Measurements from ENCODE around the gene TAL1.

The TAL1 gene

GRCh38 chr1:47229886-47230691 lies 1.9 kb downstream of the TAL1 start:
- no peak for DNase-seq (ENCODE audit: low read depth)

DNA sequence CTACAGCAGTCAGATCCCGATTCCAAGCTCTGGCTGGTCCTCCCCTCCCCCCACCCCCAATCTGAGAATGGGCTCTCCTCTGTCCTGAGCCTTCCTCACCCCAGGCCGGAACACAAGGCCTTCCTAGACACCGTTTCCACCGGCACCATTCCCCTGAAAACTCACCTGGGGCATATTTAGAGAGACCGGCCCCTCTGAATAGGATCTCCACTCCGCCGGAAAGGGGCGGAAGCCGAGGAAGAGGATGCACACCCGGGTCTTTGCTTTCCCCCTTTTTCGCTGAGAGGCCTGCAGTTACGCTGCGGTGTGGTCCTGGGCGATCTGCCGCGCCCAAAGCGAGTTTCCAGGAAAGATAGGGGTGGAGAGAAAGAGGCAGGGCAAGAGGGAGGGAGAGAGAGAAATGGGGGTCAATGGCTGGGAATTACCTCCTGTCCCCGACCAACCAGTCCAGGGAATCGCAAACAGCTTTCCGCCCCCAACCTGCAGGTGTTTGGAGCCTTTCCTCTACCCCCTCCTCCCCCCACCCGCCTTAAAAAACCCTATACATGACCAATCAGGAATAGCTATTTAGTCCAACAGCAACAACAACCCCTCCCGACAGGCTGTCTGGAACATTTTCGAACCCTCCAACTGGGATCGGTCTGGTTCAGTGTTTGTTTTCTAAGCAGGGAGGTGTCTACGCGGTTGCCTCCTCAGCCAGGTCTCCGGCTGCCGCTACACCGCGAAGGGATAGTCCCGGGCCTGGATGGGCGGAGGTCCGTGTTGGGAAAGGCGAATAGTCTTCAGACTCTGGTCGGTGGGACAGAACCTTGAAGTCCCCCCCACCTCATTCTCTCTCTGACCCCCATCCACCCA lies 2.8 kb downstream of the TAL1 start:
- no peak for DNase-seq (ENCODE audit: low read depth)

DNA sequence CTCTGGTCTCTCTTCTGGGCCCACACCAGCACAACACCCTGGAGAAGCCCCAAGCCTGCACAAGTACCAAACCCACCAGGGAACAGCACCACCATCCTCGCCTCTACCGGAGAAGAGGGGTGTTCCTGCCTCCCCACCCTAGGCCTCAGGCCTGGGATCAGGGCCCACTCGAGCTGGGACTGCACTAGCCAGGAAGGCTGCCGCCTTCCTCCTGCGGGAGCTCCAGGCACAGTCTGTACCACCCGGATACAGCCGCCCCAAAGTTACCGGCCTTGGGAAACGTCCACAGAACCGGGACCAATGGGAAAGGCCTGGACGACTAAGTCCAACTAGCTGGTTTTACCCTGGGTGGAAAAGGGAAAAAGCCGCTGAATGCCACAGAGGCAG lies 3.4 kb downstream of the TAL1 start:
- no peak for DNase-seq (ENCODE audit: low read depth)

DNA sequence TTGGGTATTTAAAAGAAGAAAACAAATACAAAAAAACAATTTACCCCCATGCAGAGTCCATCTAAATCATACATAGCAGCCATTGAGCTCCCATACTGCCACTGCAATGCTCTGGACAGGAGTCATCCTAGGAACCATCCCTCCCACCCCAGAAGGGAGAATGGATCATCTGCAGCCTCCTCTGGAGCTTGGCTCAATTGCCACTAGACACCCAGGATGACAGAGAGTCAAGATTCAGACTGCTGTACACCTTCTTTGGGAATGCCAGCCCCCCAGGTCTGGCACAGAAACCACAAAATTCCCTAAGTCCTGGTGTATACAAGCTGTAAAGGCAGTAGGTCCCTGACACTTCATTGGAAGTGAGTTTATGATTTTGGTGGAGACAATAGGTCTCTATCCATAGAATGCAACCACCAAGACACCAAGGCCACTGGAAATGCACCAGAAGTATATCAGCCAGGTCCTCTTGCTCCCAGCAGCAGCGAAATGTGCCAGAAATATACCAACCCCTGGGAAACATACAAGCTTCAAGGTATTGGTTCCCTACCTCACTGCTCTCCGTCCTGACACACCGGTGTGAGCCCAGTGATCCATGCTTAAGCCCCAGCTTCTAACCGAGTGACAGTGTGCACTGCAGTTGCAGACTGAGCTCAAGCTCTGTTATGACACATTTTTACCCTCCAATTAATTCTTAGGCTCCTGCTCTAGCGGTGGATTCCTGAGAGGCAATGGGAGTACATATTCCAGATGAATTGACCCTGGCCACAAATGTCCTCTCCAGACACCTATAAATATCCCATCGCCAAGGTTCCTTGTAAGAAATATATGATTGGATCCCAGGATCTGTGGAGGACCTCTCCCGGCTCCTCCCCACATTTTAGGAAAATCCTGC lies 4.4 kb downstream of the TAL1 start:
- no peak for DNase-seq (ENCODE audit: low read depth)

DNA sequence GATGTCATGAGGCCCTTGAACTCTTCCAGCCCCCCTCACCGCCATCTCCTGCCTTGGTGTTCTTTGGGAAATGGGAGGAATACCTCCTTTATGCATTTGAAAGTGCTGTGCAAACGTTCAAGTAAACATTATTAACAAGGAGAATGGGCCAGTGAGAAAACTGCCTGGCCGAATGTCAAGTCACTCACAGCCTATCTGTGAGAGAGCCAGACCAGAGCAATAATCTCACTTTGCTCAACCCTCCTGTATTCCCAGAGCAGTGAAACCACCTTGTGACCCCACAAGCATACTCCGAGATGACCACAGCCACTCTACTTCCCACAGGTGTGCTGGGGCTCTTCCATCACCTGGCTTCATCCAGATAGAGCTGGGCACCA lies 5.2 kb downstream of the TAL1 start:
- DNase-seq (ENCODE audit: low read depth), result no peak

DNA sequence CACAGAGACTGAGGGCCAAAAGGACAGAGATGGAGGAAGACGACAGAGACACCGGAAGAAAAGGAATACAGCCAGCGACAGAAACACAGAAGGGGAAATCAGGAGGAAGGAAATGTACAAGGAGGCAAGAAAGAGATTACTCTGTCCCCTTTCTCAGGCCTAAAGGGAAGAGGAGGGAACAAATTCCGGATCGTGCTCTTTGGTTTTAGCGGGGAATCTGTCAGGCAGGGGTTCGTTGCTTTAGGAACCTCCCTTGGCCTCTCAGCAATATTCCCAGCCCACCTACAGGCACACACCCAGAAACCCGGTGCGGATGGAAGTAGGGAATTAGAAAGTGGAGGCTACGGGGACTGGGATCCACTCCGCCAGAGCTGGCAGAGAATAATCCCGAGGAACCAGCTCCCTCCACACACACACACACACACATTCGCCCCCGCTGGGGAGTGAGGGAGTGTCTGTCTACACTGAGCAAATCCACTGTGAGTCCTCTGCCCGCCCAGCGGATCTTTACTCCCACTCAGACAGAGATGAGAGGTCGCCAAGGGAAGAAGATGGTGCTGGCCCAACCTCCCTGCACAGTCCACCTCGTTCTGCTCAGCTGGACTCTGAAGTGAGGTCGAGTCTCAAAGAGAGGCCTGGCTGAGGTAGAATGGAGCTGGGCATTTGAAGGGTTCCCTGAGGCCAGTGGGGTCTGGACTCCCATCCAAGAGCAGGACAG lies 5.7 kb downstream of the TAL1 start:
- DNase-seq (ENCODE audit: low read depth), result no peak

DNA sequence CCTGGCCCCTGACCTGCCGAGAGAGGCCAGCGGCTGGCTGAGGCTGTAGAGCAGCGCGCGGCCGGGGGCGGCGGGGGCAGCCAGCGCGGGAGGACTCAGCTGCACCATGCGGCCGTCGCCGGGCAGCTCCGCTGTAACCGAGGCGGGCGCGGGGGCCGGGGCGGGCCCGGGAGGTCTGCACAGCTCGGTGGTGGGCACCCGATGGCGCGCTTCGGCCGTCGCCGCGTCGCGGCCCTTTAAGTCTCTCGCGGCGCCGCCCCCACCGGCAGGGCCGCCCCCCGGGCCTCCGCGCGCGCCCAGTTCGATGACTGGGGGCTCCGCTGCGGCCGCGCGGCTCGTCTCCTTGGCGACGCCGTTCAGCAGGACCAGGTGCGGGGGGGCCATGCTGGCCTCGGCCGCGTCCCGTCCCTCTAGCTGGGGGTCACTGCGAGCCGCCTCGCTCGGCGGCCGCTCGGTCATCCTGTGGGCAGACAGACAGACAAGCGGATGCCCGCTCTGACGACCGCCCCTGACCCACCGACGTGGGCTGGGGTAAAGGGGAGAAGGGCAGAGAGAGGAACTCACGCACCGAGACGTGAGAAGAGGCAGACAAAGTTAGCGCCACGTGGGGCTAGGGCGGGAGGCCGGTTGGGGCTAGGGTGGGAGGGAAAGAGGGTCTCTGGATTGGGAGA lies 6.5 kb downstream of the TAL1 start:
- DNase-seq (ENCODE audit: low read depth), result no peak

GRCh38 chr1:47224676-47225399 lies 7.2 kb downstream of the TAL1 start:
- no peak for DNase-seq (ENCODE audit: low read depth)

DNA sequence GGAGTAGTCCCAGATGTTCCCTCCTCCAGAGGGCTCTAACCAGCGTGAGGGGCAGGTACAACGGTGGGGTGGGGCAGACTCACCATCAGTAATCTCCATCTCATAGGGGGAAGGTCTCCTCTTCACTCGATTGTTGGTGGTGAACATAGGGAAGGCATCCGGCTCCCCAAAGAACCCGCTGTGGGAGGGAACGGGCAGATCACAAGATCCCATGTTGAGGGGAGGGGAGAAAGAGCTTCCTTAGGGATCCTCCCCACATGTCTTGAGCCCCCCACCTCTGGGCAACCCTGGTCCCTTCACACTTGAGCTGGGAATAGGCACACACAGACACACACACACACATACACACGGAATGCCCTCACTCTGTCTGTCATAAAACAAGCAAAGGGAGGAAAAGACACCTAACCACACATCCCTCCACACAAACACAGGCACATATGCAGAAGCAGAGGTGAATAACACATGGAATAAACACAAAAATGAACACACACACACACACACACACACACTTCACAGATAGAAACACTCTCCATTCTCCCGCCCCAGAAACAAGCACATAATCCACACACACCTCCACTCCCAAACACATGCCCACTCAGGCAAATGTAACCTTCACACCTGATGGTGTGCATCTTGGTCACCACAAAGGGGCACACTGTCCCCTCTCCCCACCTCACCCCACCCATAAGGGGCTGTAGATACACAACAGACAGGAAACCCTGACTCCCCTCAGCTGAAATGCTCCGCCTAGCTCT lies 7.9 kb downstream of the TAL1 start:
- no peak for DNase-seq (ENCODE audit: low read depth)

GRCh38 chr1:47223174-47223920 lies 8.7 kb downstream of the TAL1 start:
- DNase-seq (ENCODE audit: low read depth), result no peak

- no peak for DNase-seq (ENCODE audit: low read depth)
Measured at GRCh38 chr1:47222476-47222875, 9.5 kb downstream of the TAL1 start.

GRCh38 chr1:47219590-47220220 lies 12.3 kb downstream of the TAL1 start:
- no peak for DNase-seq (ENCODE audit: low read depth)

DNA sequence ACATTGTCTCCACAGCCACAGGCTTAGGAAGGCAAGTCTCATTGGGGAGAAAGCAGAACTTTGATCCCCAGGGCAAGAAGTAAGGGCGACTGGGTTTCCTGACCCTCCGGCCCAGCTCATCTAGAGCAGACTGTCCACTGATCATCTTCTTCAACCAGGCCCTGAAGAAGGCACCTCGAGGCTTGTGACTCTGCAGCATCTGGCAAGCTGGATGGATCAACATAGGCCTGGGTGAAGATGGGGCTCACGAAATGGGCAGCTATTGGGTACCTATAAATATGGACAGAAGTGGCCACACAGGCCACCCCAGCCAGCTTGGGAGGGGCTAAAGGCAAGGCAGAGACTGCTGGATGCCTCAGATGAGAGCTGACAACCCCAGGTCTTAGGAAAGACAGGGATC lies 13.0 kb downstream of the TAL1 start:
- DNase-seq (ENCODE audit: low read depth), result no peak

- no peak for DNase-seq (ENCODE audit: low read depth)
Measured at GRCh38 chr1:47216278-47217059, 15.6 kb downstream of the TAL1 start.

DNA sequence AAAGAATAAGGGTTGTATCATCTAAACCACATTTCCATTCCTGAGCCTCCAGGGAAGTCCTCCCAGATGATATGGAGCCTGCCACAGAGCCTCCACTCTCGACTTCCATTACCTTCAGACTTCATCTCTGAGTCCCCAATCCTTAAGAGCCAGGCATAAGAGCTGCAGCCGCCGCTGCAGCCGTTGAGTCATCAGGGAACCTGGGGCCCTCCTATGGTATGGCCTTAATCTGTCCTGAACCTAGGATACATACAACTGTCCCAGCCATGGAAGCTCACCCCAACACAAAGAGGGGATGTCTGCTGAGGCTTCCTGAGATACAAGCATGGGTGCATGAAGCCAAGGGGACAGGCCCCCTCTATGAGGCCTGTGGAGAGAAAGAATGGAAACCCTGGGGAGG lies 16.3 kb downstream of the TAL1 start:
- no peak for DNase-seq (ENCODE audit: low read depth)

GRCh38 chr1:47214549-47214948 lies 17.5 kb downstream of the TAL1 start:
- no peak for DNase-seq (ENCODE audit: low read depth)

DNA sequence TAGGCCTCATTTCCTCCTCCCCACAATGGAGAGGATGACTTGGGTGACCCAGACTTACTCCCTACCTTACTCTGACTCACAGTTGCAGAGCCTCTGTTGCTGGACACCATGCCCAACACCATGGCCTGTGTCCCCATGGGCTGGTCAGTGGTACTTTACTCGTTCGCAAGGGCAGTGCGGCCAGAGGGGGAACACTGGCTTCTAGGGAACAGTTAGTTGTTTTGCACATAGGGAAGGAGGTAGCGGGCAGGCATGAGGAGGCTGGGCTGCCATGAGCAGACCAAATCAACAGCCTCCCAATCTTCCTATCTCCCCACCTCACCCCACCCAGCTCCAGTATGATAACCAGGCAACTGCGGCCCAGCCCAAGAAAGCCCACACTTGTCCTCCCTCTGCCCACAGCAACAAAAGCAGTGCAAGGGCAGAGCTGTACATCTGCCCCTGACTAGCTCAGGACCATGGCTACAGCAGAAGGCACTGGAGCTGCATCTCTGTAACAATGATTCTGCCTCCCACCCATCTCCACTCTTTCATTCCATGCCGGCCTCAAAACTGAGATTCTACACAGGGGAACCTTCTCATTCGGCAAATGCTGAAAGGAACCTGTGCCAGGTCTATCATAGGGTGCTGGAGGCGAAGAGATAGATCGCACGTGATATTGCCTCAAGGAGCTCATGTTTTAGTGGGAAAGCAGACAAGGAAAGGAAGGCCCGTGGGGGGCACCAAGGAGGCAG lies 18.6 kb downstream of the TAL1 start:
- DNase-seq (ENCODE audit: low read depth), result no peak

Measured in fibroblast of gingiva (primary cell).